Pancreas (tissue), 10 donors: ENCODE results near the gene ALG13. TPM values are rescaled to one million over a fixed set of nuclear protein-coding genes. Genes with fewer than 3 reads are reported as not detected.

Experiments used
- ATAC-seq, 4 donors: fragments of 200-7000 bp; cut with Tn5 transposase; one replicate each; pipeline versions ENCODE4 v1.8.0 to v1.9.1; 2020; ENCODE audit warnings: mild to moderate bottlenecking in 4 of 4, moderate library complexity in 4 of 4
- DNase-seq, 6 donors: peaks; one replicate each; pipeline ENCODE4 v3.0.0-alpha.2; 2020
- FAIRE-seq: peaks from 2 replicates; lab custom pipeline; 2012; peaks lifted over from hg19 to GRCh38; lab: Jason Lieb, UNC
- H3K27ac ChIP-seq, 4 donors: fragments of 200-600 bp; sonication (generic); 1 replicate in 3 of 4; 2 replicates in 1 of 4; pipeline versions ENCODE4 v1.5.0 to v1.8.0; 2020
- H3K27me3 ChIP-seq, 4 donors: fragments of 200-600 bp; one replicate each; pipeline ENCODE4 v1.8.0; 2021
- H3K36me3 ChIP-seq, 3 donors: fragments of 200-600 bp; sonication (generic) in 1 of 3; one replicate each; pipeline versions ENCODE4 v1.5.0 to v1.8.0; 2020 to 2021
- H3K4me1 ChIP-seq, 3 donors: fragments of 200-600 bp; one replicate each; pipeline ENCODE4 v1.8.0; 2021
- H3K4me3 ChIP-seq, 4 donors: fragments of 200-600 bp; sonication (generic) in 2 of 4; one replicate each; pipeline versions ENCODE4 v1.5.0 to v1.8.0; 2020 to 2021
- H3K9me3 ChIP-seq, 4 donors: fragments of 200-600 bp; one replicate each; pipeline ENCODE4 v1.8.0; 2021
- WGBS, 2 donors: extraction: QIAGEN DNeasy Blood & Tissue Kit; methylation state at CpG; one replicate each; pipeline ENCODE4 v1.1.7; 2013; 5-methylcytosine and 5-hydroxymethylcytosine counted together
- intact Hi-C, 3 donors: fragments of 100-400 bp; cut with DNase I; formaldehyde crosslinking; loops; one replicate each; pipeline versions ENCODE4 v1.11.1 to v1.14.2; 2022
- polyA plus RNA-seq, 2 donors: library from polyadenylated mRNA; stranded (reverse); fragments of 200-250 nt; gene quantifications; one replicate each; pipeline ENCODE4 v1.2.3, GENCODE V29; 2013
- total RNA-seq, 6 donors: library from RNA; stranded (reverse); fragmentation: NEBNext Ultra II Directional in 4 of 6; extraction: Animal tissue kit (Norgen Biotek cat#: 25700) in 4 of 6; gene quantifications; one replicate each; pipeline versions ENCODE4 v1.2.1 to v1.2.4, GENCODE V29; 2021 to 2023
- TF ChIP-seq, protein P1 (sequence below), 4 donors: fragments of 200-600 bp; sonication (generic) in 3 of 4; IDR thresholded peaks; one replicate each; pipeline versions ENCODE4 v1.5.0 to v1.8.0; 2021; ENCODE audit warnings: antibody characterized with exemption in 4 of 4
- donor health status: healthy with polysubstance abuse.
- donor health status: DM: no; HTN: no; CAD: no; lungs with moderate emphysema.
- donor health status: DM: no; HTN: no; CAD: no.
- donor health status: control.
- donor health status: control.
- donor health status: Bipolar disorder and iron deficiency.
- donor health status: DM: yes; HTN: yes; CAD: no.
- donor health status: DM: no; HTN: no; CAD: no.
- donor health status: DM: no; HTN: no; CAD: no.
- donor health status: DM: yes; HTN: yes; CAD: no.

The ALG13 gene
- total and polyA plus RNA-seq, 8 donors = 13.4 to 31.0 (median 18.4) TPM

DNA sequence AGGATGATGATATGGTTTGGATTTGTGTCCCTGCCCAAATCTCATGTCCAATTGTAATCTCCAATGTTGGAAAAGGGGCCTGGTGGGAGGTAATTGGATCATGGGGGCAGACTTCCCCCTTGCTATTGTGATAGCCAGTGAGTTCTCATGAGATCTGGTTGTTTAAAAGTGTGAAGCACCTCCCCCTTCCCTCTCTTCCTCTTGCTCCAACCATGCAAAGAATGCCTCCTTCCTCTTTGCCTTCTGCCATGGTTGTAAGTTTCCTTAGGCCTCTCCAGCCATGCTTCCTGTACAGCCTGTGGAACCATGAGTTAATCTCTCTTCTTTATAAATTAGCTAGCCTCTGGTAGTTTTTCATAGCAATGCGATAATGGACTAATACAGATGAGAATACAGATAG lies 19.7 kb upstream of the ALG13 start:
- no peak overlapping the region for H3K4me3 ChIP-seq
- DNase-seq = no peak
- 75 to 82% methylated on average over 1 of the region's 1 CpG for WGBS, 2 donors

DNA sequence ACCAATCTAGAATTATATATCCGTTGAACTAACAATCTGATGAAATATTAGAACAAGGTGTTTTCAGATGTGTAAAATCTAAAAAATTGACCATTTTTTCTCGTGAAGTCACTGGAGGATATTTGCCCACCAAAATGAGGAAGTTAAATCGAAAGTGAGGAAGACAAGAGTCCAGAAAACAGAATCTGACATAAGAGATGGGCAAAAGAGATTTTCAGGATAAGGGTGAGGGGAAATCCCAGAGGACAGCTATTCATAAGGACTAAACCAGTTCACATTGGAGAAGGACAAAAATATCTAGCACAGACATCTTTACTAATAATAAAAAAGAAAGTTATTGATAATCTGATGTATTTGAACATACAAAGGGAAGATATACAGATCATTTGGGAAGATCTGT lies 18.7 kb upstream of the ALG13 start:
- intact Hi-C loops = no loop called here
- Histone ChIP-seq H3K4me1 (no peaks in the 10 kb centered on the region), H3K9me3 (no peaks in the 10 kb centered on the region), H3K27ac (no peak overlapping the region), H3K27me3 (peaks cover 0 to 11% (median 3%) of the 10 kb centered on the region in 4 donors), H3K4me3 (no peak overlapping the region), H3K36me3 (no peaks in the 10 kb centered on the region)
- no peak for FAIRE-seq
- no peak for ATAC-seq
- TF ChIP-seq, protein P1, sequence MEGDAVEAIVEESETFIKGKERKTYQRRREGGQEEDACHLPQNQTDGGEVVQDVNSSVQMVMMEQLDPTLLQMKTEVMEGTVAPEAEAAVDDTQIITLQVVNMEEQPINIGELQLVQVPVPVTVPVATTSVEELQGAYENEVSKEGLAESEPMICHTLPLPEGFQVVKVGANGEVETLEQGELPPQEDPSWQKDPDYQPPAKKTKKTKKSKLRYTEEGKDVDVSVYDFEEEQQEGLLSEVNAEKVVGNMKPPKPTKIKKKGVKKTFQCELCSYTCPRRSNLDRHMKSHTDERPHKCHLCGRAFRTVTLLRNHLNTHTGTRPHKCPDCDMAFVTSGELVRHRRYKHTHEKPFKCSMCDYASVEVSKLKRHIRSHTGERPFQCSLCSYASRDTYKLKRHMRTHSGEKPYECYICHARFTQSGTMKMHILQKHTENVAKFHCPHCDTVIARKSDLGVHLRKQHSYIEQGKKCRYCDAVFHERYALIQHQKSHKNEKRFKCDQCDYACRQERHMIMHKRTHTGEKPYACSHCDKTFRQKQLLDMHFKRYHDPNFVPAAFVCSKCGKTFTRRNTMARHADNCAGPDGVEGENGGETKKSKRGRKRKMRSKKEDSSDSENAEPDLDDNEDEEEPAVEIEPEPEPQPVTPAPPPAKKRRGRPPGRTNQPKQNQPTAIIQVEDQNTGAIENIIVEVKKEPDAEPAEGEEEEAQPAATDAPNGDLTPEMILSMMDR (IDR thresholded peaks at IDR 0.05) = no peak
- WGBS, 2 donors = 53 to 56% methylated on average over 3 of the region's 3 CpGs
- DNase-seq = no peak

More for the DNA sequence above, 19.7 kb upstream of the ALG13 start:
- TF ChIP-seq, protein P1 (IDR thresholded peaks at IDR 0.05) = no peak
- ATAC-seq (no peak), FAIRE-seq (no peak)
- Histone ChIP-seq H3K27me3 (peaks cover 0 to 11% (median 3%) of the 10 kb centered on the region in 4 donors), H3K36me3 (no peaks in the 10 kb centered on the region), H3K27ac (no peak overlapping the region), H3K4me1 (no peaks in the 10 kb centered on the region), H3K9me3 (no peaks in the 10 kb centered on the region)
- intact Hi-C loops = no loop called here

DNA sequence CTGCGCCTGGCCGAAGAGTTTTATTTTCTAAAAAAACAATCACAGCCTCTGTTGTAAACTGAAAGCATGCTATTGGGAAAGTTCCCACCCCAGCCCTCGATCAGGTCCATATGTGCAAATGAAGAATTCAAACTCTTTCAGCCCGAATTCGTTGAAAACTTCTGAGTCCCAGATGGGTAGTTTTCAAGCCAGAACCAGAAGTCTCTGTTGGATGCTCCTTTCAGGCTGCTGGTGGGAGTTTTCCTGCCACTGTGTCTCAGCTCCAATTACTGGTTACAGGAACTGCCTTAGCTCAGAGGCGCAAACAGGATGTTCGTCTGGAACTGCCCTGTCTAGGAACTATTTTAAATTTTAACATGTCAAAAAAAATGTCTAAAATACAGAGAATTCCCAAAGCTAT lies 9.3 kb upstream of the ALG13 start:
- Histone ChIP-seq H3K4me1 (peaks cover 0 to 7% (median 6%) of the 10 kb centered on the region in 3 donors), H3K27me3 (no peaks in the 10 kb centered on the region), H3K36me3 (no peaks in the 10 kb centered on the region), H3K9me3 (no peaks in the 10 kb centered on the region), H3K27ac (no peak overlapping the region), H3K4me3 (no peak overlapping the region)
- intact Hi-C loops = no loop called here
- FAIRE-seq = no peak
- no peak for DNase-seq
- no peak for ATAC-seq
- TF ChIP-seq, protein P1 (IDR thresholded peaks at IDR 0.05) = no peak
- WGBS, 2 donors = 79 to 86% methylated on average over 7 of the region's 7 CpGs

DNA sequence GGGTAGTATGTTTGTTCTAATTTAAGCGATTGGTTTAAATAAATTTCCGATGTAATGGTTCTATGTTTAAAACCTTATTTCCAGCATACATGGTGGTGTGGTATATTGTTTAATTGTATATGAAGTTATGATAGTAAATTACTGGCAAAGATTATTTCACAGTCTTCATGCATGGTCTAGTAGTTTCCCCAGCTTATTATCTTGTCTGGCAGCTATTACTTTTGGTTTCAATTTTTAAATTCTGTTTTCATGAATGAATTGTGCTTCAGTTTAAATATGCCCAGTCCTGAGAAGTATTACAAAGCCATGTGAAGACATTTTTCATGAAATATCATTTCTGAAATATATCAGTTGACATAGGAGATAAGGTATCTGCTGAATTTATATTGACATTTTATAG lies 6.3 kb downstream of the ALG13 start:
- Histone ChIP-seq H3K27me3 (no peaks in the 10 kb centered on the region), H3K36me3 (peaks cover 0 to 8% (median 8%) of the 10 kb centered on the region in 3 donors), H3K4me1 (no peaks in the 10 kb centered on the region), H3K9me3 (no peaks in the 10 kb centered on the region), H3K27ac (no peak overlapping the region), H3K4me3 (no peak overlapping the region)
- TF ChIP-seq, protein P1 (IDR thresholded peaks at IDR 0.05) = no peak
- WGBS, 2 donors = 95 to 97% methylated on average over 2 of the region's 2 CpGs
- DNase-seq = no peak
- ATAC-seq = no peak
- intact Hi-C loops = no loop called here
- FAIRE-seq = no peak

DNA sequence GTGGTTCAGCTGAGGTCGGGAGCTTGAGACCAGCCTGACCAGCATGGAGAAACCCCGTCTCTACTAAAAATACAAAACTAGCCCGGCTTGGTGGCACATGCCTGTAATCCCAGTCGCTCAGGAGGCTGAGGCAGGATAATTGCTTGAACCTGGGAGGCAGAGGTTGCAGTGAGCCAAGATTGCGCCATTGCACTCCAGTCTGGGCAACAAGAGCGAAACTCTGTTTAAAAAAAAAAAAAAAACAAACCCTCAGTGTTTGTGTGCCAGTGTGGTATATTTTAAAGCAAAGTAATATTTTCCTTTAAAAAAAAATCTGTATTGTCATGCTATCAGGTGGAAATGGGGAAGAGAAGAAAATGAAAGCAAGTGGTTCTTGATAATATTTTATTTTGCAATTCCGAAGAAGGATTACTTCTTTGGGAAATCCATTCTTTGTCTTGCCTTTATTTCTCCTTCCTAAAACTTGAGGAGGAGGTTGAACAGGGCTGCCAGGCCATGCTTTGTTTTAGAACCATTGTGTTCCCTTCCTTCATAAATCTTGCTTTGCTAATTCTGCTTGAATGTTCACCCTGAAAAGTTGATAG lies 14.4 kb downstream of the ALG13 start:
- H3K4me3 ChIP-seq = no peak overlapping the region
- no peaks in the 10 kb centered on the region for H3K27me3 ChIP-seq
- H3K36me3 ChIP-seq = no peaks in the 10 kb centered on the region
- intact Hi-C loops = no loop called here
- FAIRE-seq (no peak), DNase-seq (no peak), ATAC-seq (no peak)
- H3K9me3 ChIP-seq = no peaks in the 10 kb centered on the region
- H3K27ac ChIP-seq = no peak overlapping the region
- WGBS, 2 donors = 75 to 83% methylated on average over 7 of the region's 7 CpGs
- TF ChIP-seq, protein P1 (IDR thresholded peaks at IDR 0.05) = no peak
- no peaks in the 10 kb centered on the region for H3K4me1 ChIP-seq
